PC-9 (cell line): Measurements from ENCODE around the gene BTRC. TPM values are rescaled to one million over a fixed set of nuclear protein-coding genes. Genes with fewer than 3 reads are reported as not detected.

Experiments used
- BruUV-seq: library from RNA; stranded (reverse); fragments of 400-500 nt; replicated peaks from 2 replicates; lab custom pipeline; 2021; lab: Mats Ljungman, UMichigan
- CTCF ChIA-PET: fragments of 300-600 bp; sonication (Branson Sonifier 250); formaldehyde crosslinking; loops from one replicate; lab custom pipeline; 2022; ENCODE audit warnings: antibody characterized with exemption; lab: Charles Lee
- POLR2A ChIA-PET: fragments of 300-600 bp; sonication (Branson Sonifier 250); formaldehyde crosslinking; loops from one replicate; lab custom pipeline; 2022; ENCODE audit warnings: antibody characterized with exemption; ENCODE audit not compliant: unreplicated experiment; lab: Charles Lee
- DNase-seq, 2 experiments: peaks; one replicate each; pipeline versions ENCODE4 v3.0.0 to v3.0.0-alpha.2; 2015 to 2022; ENCODE audit warnings: mixed read lengths in 1 of 2
- H2AFZ ChIP-seq: fragments of 200-600 bp; sonication (generic); 2 replicates; pipeline ENCODE4 v1.8.1; 2017; ENCODE audit warnings: antibody characterized with exemption
- H3F3A ChIP-seq: fragments of 200-600 bp; sonication (generic); 2 replicates; pipeline ENCODE4 v1.8.1; 2017; ENCODE audit warnings: antibody characterized with exemption, mild to moderate bottlenecking, low read depth; ENCODE audit not compliant: insufficient read depth
- H3K27ac ChIP-seq: fragments of 200-600 bp; sonication (generic); 2 replicates; pipeline ENCODE4 v1.6.1; 2016; ENCODE audit warnings: mixed run types
- H3K27me3 ChIP-seq: fragments of 200-600 bp; sonication (generic); 2 replicates; pipeline ENCODE4 v1.6.1; 2016; ENCODE audit warnings: low read depth, mixed run types; ENCODE audit not compliant: insufficient read depth
- H3K36me3 ChIP-seq: fragments of 200-600 bp; sonication (generic); 2 replicates; pipeline ENCODE4 v1.6.1; 2016; ENCODE audit warnings: low read depth, mixed run types
- H3K4me1 ChIP-seq: fragments of 200-600 bp; sonication (generic); replicated peaks from 2 replicates; pipeline ENCODE4 v1.6.1; 2016; ENCODE audit warnings: mixed run types; ENCODE audit not compliant: insufficient read depth
- H3K4me2 ChIP-seq: fragments of 200-600 bp; sonication (generic); 2 replicates; pipeline ENCODE4 v1.6.1; 2017; ENCODE audit warnings: mixed run types
- H3K4me3 ChIP-seq: fragments of 200-600 bp; sonication (generic); 2 replicates; pipeline ENCODE4 v1.6.1; 2016; ENCODE audit warnings: mixed run types
- H3K79me2 ChIP-seq: fragments of 200-600 bp; sonication (generic); 2 replicates; pipeline ENCODE4 v1.6.1; 2017; ENCODE audit warnings: low read depth, mixed run types
- H3K9me2 ChIP-seq: fragments of 200-600 bp; sonication (generic); 2 replicates; pipeline ENCODE4 v1.8.1; 2017; ENCODE audit warnings: mild to moderate bottlenecking; ENCODE audit not compliant: insufficient read depth
- H3K9me3 ChIP-seq: fragments of 200-600 bp; sonication (generic); 2 replicates; pipeline ENCODE4 v1.8.1; 2016; ENCODE audit warnings: low read depth; ENCODE audit not compliant: insufficient read depth
- H4K20me1 ChIP-seq: fragments of 200-600 bp; sonication (generic); 2 replicates; pipeline ENCODE4 v1.8.1; 2017; ENCODE audit not compliant: insufficient read depth
- CTCF ChIP-seq: fragments of 200-600 bp; sonication (generic); conservative IDR thresholded peaks from 2 replicates; pipeline ENCODE4 v1.6.1; 2017; ENCODE audit warnings: mixed run types, antibody characterized with exemption, mild to moderate bottlenecking, moderate library complexity
- EZH2 ChIP-seq: fragments of 200-600 bp; sonication (generic); IDR thresholded peaks from 2 replicates; pipeline ENCODE4 v1.8.0; 2017; ENCODE audit warnings: antibody characterized with exemption, low read depth
- intact Hi-C: fragments of 100-400 bp; cut with micrococcal nuclease; formaldehyde crosslinking; loops from one replicate; pipeline ENCODE4 v1.10.0; 2022; ENCODE audit not compliant: unreplicated experiment
- total RNA-seq: library from RNA; stranded (reverse); gene quantifications from 2 replicates; pipeline ENCODE4 v1.2.3, GENCODE V29; 2021

Gene BTRC
- total RNA-seq, 1 experiment from 2014 or later, result 15.6 TPM

- ChIA-PET CTCF (interaction anchor here (0.6 to 0.7 kb wide), 3 partner anchors 205 to 1054 kb away, joined by 3 to 10 read pairs (median 7); no protein-coding TSS in a partner anchor), POLR2A (interaction anchor here (0.5 kb wide), 1 partner anchor 242 kb away, joined by 3 read pairs; no protein-coding TSS in a partner anchor)
- TF ChIP-seq CTCF (no peak), EZH2 (no peak)
- H3K9me2 ChIP-seq, result no peaks in the 10 kb centered on the region
- H3F3A ChIP-seq, result no peaks in the 10 kb centered on the region
- no peaks in the 10 kb centered on the region for H3K79me2 ChIP-seq
- no peak overlapping the region for H3K4me2 ChIP-seq
- no peaks in the 10 kb centered on the region for H3K27me3 ChIP-seq
- no peaks in the 10 kb centered on the region for H3K36me3 ChIP-seq
- H3K4me1 ChIP-seq, result no peaks in the 10 kb centered on the region
- DNase-seq, result peak in 1 of 2 experiments; percentile 36
- H2AFZ ChIP-seq, result no peak overlapping the region
- H3K4me3 ChIP-seq, result no peak overlapping the region
- BruUV-seq, result no TSS peak
- H3K9me3 ChIP-seq, result no peaks in the 10 kb centered on the region
- H3K27ac ChIP-seq, result no peak overlapping the region
- no peaks in the 10 kb centered on the region for H4K20me1 ChIP-seq
- intact Hi-C loops, result loop anchor here (10.0 kb wide), 1 partner anchor 532 kb away; no protein-coding TSS in a partner anchor
Observed at GRCh38 chr10:101576211-101576863, 222.4 kb downstream of the BTRC start.

- Histone ChIP-seq H3K4me3 (no peak overlapping the region), H3K27ac (no peak overlapping the region), H4K20me1 (no peaks in the 10 kb centered on the region), H3K4me1 (no peaks in the 10 kb centered on the region), H2AFZ (no peak overlapping the region), H3F3A (no peaks in the 10 kb centered on the region), H3K9me3 (no peaks in the 10 kb centered on the region), H3K4me2 (no peak overlapping the region), H3K9me2 (no peaks in the 10 kb centered on the region), H3K27me3 (no peaks in the 10 kb centered on the region), H3K36me3 (no peaks in the 10 kb centered on the region), H3K79me2 (no peaks in the 10 kb centered on the region)
- TF ChIP-seq EZH2 (no peak), CTCF (no peak)
- POLR2A ChIA-PET, result no interaction called here
- CTCF ChIA-PET, result no interaction called here
- BruUV-seq, result no TSS peak
- intact Hi-C loops, result loop anchor here (10.0 kb wide), 1 partner anchor 532 kb away; no protein-coding TSS in a partner anchor
- no peak for DNase-seq
Observed at GRCh38 chr10:101577121-101577871, 223.3 kb downstream of the BTRC start.

GRCh38 chr10:101578192-101578591 lies 224.2 kb downstream of the BTRC start:
- no peaks in the 10 kb centered on the region for H3K27me3 ChIP-seq
- intact Hi-C loops, result loop anchor here (10.0 kb wide), 1 partner anchor 533 kb away; no protein-coding TSS in a partner anchor
- H3K36me3 ChIP-seq, result no peaks in the 10 kb centered on the region
- BruUV-seq, result no TSS peak
- no peaks in the 10 kb centered on the region for H3K4me1 ChIP-seq
- CTCF ChIA-PET, result no interaction called here
- no peak overlapping the region for H3K27ac ChIP-seq
- no peaks in the 10 kb centered on the region for H4K20me1 ChIP-seq
- H3K9me2 ChIP-seq, result no peaks in the 10 kb centered on the region
- no peak overlapping the region for H3K4me2 ChIP-seq
- no peaks in the 10 kb centered on the region for H3K9me3 ChIP-seq
- no peak overlapping the region for H2AFZ ChIP-seq
- POLR2A ChIA-PET, result interaction anchor here (0.6 kb wide), 1 partner anchor 10 kb away, joined by 3 read pairs; the partner anchor contains the start of genes DPCD and POLL
- H3K79me2 ChIP-seq, result no peaks in the 10 kb centered on the region
- no peak for DNase-seq
- H3F3A ChIP-seq, result no peaks in the 10 kb centered on the region
- no peak overlapping the region for H3K4me3 ChIP-seq
- TF ChIP-seq CTCF, result no peak
- TF ChIP-seq EZH2, result no peak
